IPS-18c (cell line): ENCODE results near the gene ACSM6.
A peak's percentile ranks its signal among the peaks of the same experiment; 100 is the strongest.
"Not testable (repeated sequence)": the region's sequence is repeated elsewhere in the genome, so short reads cannot be mapped to it uniquely, and the experiment has no call there.

ENCODE experiments used
- H3K4me3 ChIP-seq: 2 replicates; pipeline ENCODE4 v1.7.0; 2013; ENCODE audit warnings: low read depth, mild to moderate bottlenecking, low read length, moderate library complexity; ENCODE audit not compliant: insufficient read depth
- H3K9me3 ChIP-seq: one replicate; pipeline ENCODE4 v1.6.1; 2013; ENCODE audit warnings: mild to moderate bottlenecking, low read length, moderate library complexity; ENCODE audit not compliant: control insufficient read depth, insufficient read depth

The ACSM6 gene

GRCh38 chr10:95208702-95209391 is 14.8 kb downstream of the ACSM6 start:
- H3K4me3 ChIP-seq, result no peak overlapping the region
- H3K9me3 ChIP-seq, result no peaks in the 10 kb centered on the region

- H3K4me3 ChIP-seq, result no peak overlapping the region
- no peaks in the 10 kb centered on the region for H3K9me3 ChIP-seq
Measured at GRCh38 chr10:95209509-95210127, 15.6 kb downstream of the ACSM6 start.

GRCh38 chr10:95211606-95212279 is 17.7 kb downstream of the ACSM6 start:
- H3K4me3 ChIP-seq, result no peak overlapping the region
- no peaks in the 10 kb centered on the region for H3K9me3 ChIP-seq

- Histone ChIP-seq H3K9me3 (no peaks in the 10 kb centered on the region), H3K4me3 (no peak overlapping the region)
Measured at GRCh38 chr10:95214369-95214768, 20.3 kb downstream of the ACSM6 start.

- Histone ChIP-seq H3K9me3 (no peaks in the 10 kb centered on the region), H3K4me3 (no peak overlapping the region)
Measured at GRCh38 chr10:95214793-95215192, 20.8 kb downstream of the ACSM6 start.

GRCh38 chr10:95217476-95217875 is 23.4 kb downstream of the ACSM6 start:
- Histone ChIP-seq H3K9me3 (no peaks in the 10 kb centered on the region), H3K4me3 (no peak overlapping the region)

GRCh38 chr10:95220539-95220938 is 26.5 kb downstream of the ACSM6 start:
- Histone ChIP-seq H3K4me3 (no peak overlapping the region), H3K9me3 (no peaks in the 10 kb centered on the region)

GRCh38 chr10:95221124-95221523 is 27.1 kb downstream of the ACSM6 start:
- no peak overlapping the region for H3K4me3 ChIP-seq

GRCh38 chr10:95225136-95225535 is 31.1 kb downstream of the ACSM6 start:
- no peaks in the 10 kb centered on the region for H3K9me3 ChIP-seq
- no peak overlapping the region for H3K4me3 ChIP-seq

More at GRCh38 chr10:95221124-95221523, 27.1 kb downstream of the ACSM6 start:
- H3K9me3 ChIP-seq, result no peaks in the 10 kb centered on the region

- H3K4me3 ChIP-seq, result peak overlapping the region; percentile 22; the same call in 1 of the 2 replicates
- not testable (repeated sequence) for H3K9me3 ChIP-seq
Measured at GRCh38 chr10:95228934-95229723, 35.1 kb downstream of the ACSM6 start.

GRCh38 chr10:95229724-95230627 is 35.9 kb downstream of the ACSM6 start:
- Histone ChIP-seq H3K4me3 (peak overlapping the region; percentile 62), H3K9me3 (no peaks in the 10 kb centered on the region)

- H3K4me3 ChIP-seq, result peak overlapping the region; percentile 62
- H3K9me3 ChIP-seq, result not testable (repeated sequence)
Measured at GRCh38 chr10:95230677-95231586, 36.9 kb downstream of the ACSM6 start.

GRCh38 chr10:95233377-95234034 is 39.5 kb downstream of the ACSM6 start:
- Histone ChIP-seq H3K9me3 (no peaks in the 10 kb centered on the region), H3K4me3 (no peak overlapping the region)

- no peaks in the 10 kb centered on the region for H3K9me3 ChIP-seq
Measured at GRCh38 chr10:95234951-95235350, 40.9 kb downstream of the ACSM6 start.

GRCh38 chr10:95235676-95236067 is 41.6 kb downstream of the ACSM6 start:
- Histone ChIP-seq H3K4me3 (no peak overlapping the region), H3K9me3 (no peaks in the 10 kb centered on the region)

More at GRCh38 chr10:95234951-95235350, 40.9 kb downstream of the ACSM6 start:
- H3K4me3 ChIP-seq, result no peak overlapping the region
